HS-5 (cell line): ENCODE measurements around the gene FN3K.

Source experiments
- DNase-seq: peaks from one replicate; pipeline ENCODE4 v3.0.0-alpha.2; 2012; ENCODE audit warnings: low read depth

Gene FN3K

GRCh38 chr17:82797061-82797460 lies 61.6 kb downstream of the FN3K start:
- no peak for DNase-seq

- DNase-seq: no peak
Observed at GRCh38 chr17:82798752-82799151, 63.3 kb downstream of the FN3K start.

- no peak for DNase-seq
Observed at GRCh38 chr17:82799591-82799990, 64.2 kb downstream of the FN3K start.
